ENCODE results near the gene LRRIQ1.

The LRRIQ1 gene

GRCh38 chr12:85273381-85274314 is 237.5 kb downstream of the LRRIQ1 start:
- TF ChIP-seq SUZ12 (IDR thresholded peaks at IDR 0.05; ENCODE audit: extremely low read depth, insufficient read depth, insufficient read length) (no peak), ZNF274 (IDR thresholded peaks at IDR 0.05; ENCODE audit: low read depth, low read length) (no peak), YY1 (IDR thresholded peaks at IDR 0.05; ENCODE audit: insufficient read depth, insufficient read length) (no peak)
- H3K27me3 ChIP-seq (ENCODE audit: insufficient read depth, insufficient read length), result peaks cover 32% of the 10 kb centered on the region
- no peaks in the 10 kb centered on the region for H3K4me1 ChIP-seq (ENCODE audit: insufficient read depth, insufficient read length)
- DNase-seq (ENCODE audit: low read depth, low spot score), result no peak
- H3K4me3 ChIP-seq (ENCODE audit: insufficient read length, low read depth), result no peak overlapping the region
- H3K36me3 ChIP-seq (ENCODE audit: insufficient read depth, insufficient read length, low read length), result no peaks in the 10 kb centered on the region
- no peak overlapping the region for H3K9ac ChIP-seq (ENCODE audit: insufficient read length, low read depth)
- H3K9me3 ChIP-seq (ENCODE audit: insufficient read depth, low read length), result no peaks in the 10 kb centered on the region

- Histone ChIP-seq H3K27me3 (ENCODE audit: insufficient read depth, insufficient read length) (peaks cover 36% of the 10 kb centered on the region), H3K9ac (ENCODE audit: insufficient read length, low read depth) (no peak overlapping the region), H3K36me3 (ENCODE audit: insufficient read depth, insufficient read length, low read length) (no peaks in the 10 kb centered on the region), H3K4me1 (ENCODE audit: insufficient read depth, insufficient read length) (no peaks in the 10 kb centered on the region), H3K4me3 (ENCODE audit: insufficient read length, low read depth) (no peak overlapping the region), H3K9me3 (ENCODE audit: insufficient read depth, low read length) (no peaks in the 10 kb centered on the region)
- DNase-seq (ENCODE audit: low read depth, low spot score), result no peak
- TF ChIP-seq ZNF274 (IDR thresholded peaks at IDR 0.05; ENCODE audit: low read depth, low read length) (no peak), YY1 (IDR thresholded peaks at IDR 0.05; ENCODE audit: insufficient read depth, insufficient read length) (no peak), SUZ12 (IDR thresholded peaks at IDR 0.05; ENCODE audit: extremely low read depth, insufficient read depth, insufficient read length) (no peak)
Observed at GRCh38 chr12:85274315-85274651, 238.1 kb downstream of the LRRIQ1 start.

GRCh38 chr12:85275374-85275773 is 239.2 kb downstream of the LRRIQ1 start:
- no peak for DNase-seq (ENCODE audit: low read depth, low spot score)
- TF ChIP-seq ZNF274 (IDR thresholded peaks at IDR 0.05; ENCODE audit: low read depth, low read length), result no peak
- no peak for TF ChIP-seq YY1 (IDR thresholded peaks at IDR 0.05; ENCODE audit: insufficient read depth, insufficient read length)
- TF ChIP-seq SUZ12 (IDR thresholded peaks at IDR 0.05; ENCODE audit: extremely low read depth, insufficient read depth, insufficient read length), result no peak
- Histone ChIP-seq H3K9me3 (ENCODE audit: insufficient read depth, low read length) (no peaks in the 10 kb centered on the region), H3K4me1 (ENCODE audit: insufficient read depth, insufficient read length) (no peaks in the 10 kb centered on the region), H3K4me3 (ENCODE audit: insufficient read length, low read depth) (no peak overlapping the region), H3K9ac (ENCODE audit: insufficient read length, low read depth) (no peak overlapping the region), H3K36me3 (ENCODE audit: insufficient read depth, insufficient read length, low read length) (no peaks in the 10 kb centered on the region), H3K27me3 (ENCODE audit: insufficient read depth, insufficient read length) (peaks cover 36% of the 10 kb centered on the region)

- H3K27me3 ChIP-seq (ENCODE audit: insufficient read depth, insufficient read length), result peaks cover 36% of the 10 kb centered on the region
- H3K4me3 ChIP-seq (ENCODE audit: insufficient read length, low read depth), result no peak overlapping the region
- no peak overlapping the region for H3K9ac ChIP-seq (ENCODE audit: insufficient read length, low read depth)
- H3K36me3 ChIP-seq (ENCODE audit: insufficient read depth, insufficient read length, low read length), result no peaks in the 10 kb centered on the region
- no peaks in the 10 kb centered on the region for H3K4me1 ChIP-seq (ENCODE audit: insufficient read depth, insufficient read length)
- no peak for DNase-seq (ENCODE audit: low read depth, low spot score)
- no peaks in the 10 kb centered on the region for H3K9me3 ChIP-seq (ENCODE audit: insufficient read depth, low read length)
- TF ChIP-seq ZNF274 (IDR thresholded peaks at IDR 0.05; ENCODE audit: low read depth, low read length) (no peak), SUZ12 (IDR thresholded peaks at IDR 0.05; ENCODE audit: extremely low read depth, insufficient read depth, insufficient read length) (no peak), YY1 (IDR thresholded peaks at IDR 0.05; ENCODE audit: insufficient read depth, insufficient read length) (no peak)
Observed at GRCh38 chr12:85277191-85277590, 241.0 kb downstream of the LRRIQ1 start.

- peaks cover 34% of the 10 kb centered on the region for H3K27me3 ChIP-seq (ENCODE audit: insufficient read depth, insufficient read length)
- no peak for TF ChIP-seq SUZ12 (IDR thresholded peaks at IDR 0.05; ENCODE audit: extremely low read depth, insufficient read depth, insufficient read length)
- no peak for TF ChIP-seq ZNF274 (IDR thresholded peaks at IDR 0.05; ENCODE audit: low read depth, low read length)
- TF ChIP-seq YY1 (IDR thresholded peaks at IDR 0.05; ENCODE audit: insufficient read depth, insufficient read length), result no peak
- no peaks in the 10 kb centered on the region for H3K36me3 ChIP-seq (ENCODE audit: insufficient read depth, insufficient read length, low read length)
- DNase-seq (ENCODE audit: low read depth, low spot score), result no peak
- H3K4me3 ChIP-seq (ENCODE audit: insufficient read length, low read depth), result no peak overlapping the region
- no peak overlapping the region for H3K9ac ChIP-seq (ENCODE audit: insufficient read length, low read depth)
- H3K9me3 ChIP-seq (ENCODE audit: insufficient read depth, low read length), result no peaks in the 10 kb centered on the region
- H3K4me1 ChIP-seq (ENCODE audit: insufficient read depth, insufficient read length), result no peaks in the 10 kb centered on the region
Observed at GRCh38 chr12:85277900-85278597, 241.9 kb downstream of the LRRIQ1 start.

GRCh38 chr12:85278598-85279448 is 242.7 kb downstream of the LRRIQ1 start:
- TF ChIP-seq ZNF274 (IDR thresholded peaks at IDR 0.05; ENCODE audit: low read depth, low read length) (no peak), YY1 (IDR thresholded peaks at IDR 0.05; ENCODE audit: insufficient read depth, insufficient read length) (no peak), SUZ12 (IDR thresholded peaks at IDR 0.05; ENCODE audit: extremely low read depth, insufficient read depth, insufficient read length) (no peak)
- Histone ChIP-seq H3K4me3 (ENCODE audit: insufficient read length, low read depth) (peak overlapping the region; percentile 80), H3K9ac (ENCODE audit: insufficient read length, low read depth) (peak overlapping the region; percentile 83), H3K4me1 (ENCODE audit: insufficient read depth, insufficient read length) (no peaks in the 10 kb centered on the region), H3K36me3 (ENCODE audit: insufficient read depth, insufficient read length, low read length) (no peaks in the 10 kb centered on the region), H3K9me3 (ENCODE audit: insufficient read depth, low read length) (no peaks in the 10 kb centered on the region), H3K27me3 (ENCODE audit: insufficient read depth, insufficient read length) (peaks cover 27% of the 10 kb centered on the region)
- DNase-seq (ENCODE audit: low read depth, low spot score), result no peak

Data from NT2/D1 (cell line).